BJ (cell line): ENCODE results near the gene LZTR1. TPM values are rescaled to one million over a fixed set of nuclear protein-coding genes. Genes with fewer than 3 reads are reported as not detected.
"Not testable (repeated sequence)": the region's sequence is repeated elsewhere in the genome, so short reads cannot be mapped to it uniquely, and the experiment has no call there.

Source experiments
- CTCF ChIA-PET: fragments of 350-600 bp; formaldehyde crosslinking; extraction: SDS; loops from one replicate; lab custom pipeline; 2021; ENCODE audit warnings: antibody characterized with exemption, inconsistent platforms; lab: Yijun Ruan, JAX
- POLR2A ChIA-PET: fragments of 300-600 bp; sonication (Branson Sonifier 250); formaldehyde crosslinking; extraction: SDS; loops from one replicate; lab custom pipeline; 2021; ENCODE audit warnings: antibody characterized with exemption; lab: Charles Lee
- DNase-seq: peaks from one replicate; pipeline ENCODE4 v3.0.0-alpha.2; 2011; ENCODE audit warnings: low read depth
- H3K27me3 ChIP-seq: 2 replicates; pipeline ENCODE4 v1.6.0; 2011; ENCODE audit warnings: low read length; ENCODE audit not compliant: control insufficient read depth, insufficient read depth
- H3K36me3 ChIP-seq: 2 replicates; pipeline ENCODE4 v1.5.1; 2011; ENCODE audit warnings: low read length; ENCODE audit not compliant: control insufficient read depth, insufficient read depth
- H3K4me3 ChIP-seq: 2 replicates; pipeline ENCODE4 v1.5.1; 2011; ENCODE audit warnings: low read depth, mild to moderate bottlenecking, control low read depth, low read length
- polyA minus RNA-seq: library from RNA; depleted of rRNA, polyadenylated mRNA; stranded (reverse); fragments of >200 nt; gene quantifications from 2 replicates; pipeline ENCODE4 v1.2.3, GENCODE V29; 2011; rRNA and poly(A)+ RNA removed
- polyA plus RNA-seq: library from polyadenylated mRNA; depleted of rRNA; stranded (reverse); fragments of >200 nt; gene quantifications from 2 replicates; pipeline ENCODE4 v1.2.3, GENCODE V29; 2011; rRNA removed
- TF ChIP-seq, protein P1 (sequence below): IDR thresholded peaks from 2 replicates; pipeline ENCODE4 v1.5.1; 2011; ENCODE audit warnings: low read depth, mild to moderate bottlenecking, control low read depth, inconsistent platforms, low read length, moderate library complexity; ENCODE audit not compliant: insufficient read depth

LZTR1 gene
- 30.1 and 45.9 TPM in 2 replicates for polyA plus RNA-seq
- 34.9 and 42.9 TPM in 2 replicates for polyA minus RNA-seq

DNA sequence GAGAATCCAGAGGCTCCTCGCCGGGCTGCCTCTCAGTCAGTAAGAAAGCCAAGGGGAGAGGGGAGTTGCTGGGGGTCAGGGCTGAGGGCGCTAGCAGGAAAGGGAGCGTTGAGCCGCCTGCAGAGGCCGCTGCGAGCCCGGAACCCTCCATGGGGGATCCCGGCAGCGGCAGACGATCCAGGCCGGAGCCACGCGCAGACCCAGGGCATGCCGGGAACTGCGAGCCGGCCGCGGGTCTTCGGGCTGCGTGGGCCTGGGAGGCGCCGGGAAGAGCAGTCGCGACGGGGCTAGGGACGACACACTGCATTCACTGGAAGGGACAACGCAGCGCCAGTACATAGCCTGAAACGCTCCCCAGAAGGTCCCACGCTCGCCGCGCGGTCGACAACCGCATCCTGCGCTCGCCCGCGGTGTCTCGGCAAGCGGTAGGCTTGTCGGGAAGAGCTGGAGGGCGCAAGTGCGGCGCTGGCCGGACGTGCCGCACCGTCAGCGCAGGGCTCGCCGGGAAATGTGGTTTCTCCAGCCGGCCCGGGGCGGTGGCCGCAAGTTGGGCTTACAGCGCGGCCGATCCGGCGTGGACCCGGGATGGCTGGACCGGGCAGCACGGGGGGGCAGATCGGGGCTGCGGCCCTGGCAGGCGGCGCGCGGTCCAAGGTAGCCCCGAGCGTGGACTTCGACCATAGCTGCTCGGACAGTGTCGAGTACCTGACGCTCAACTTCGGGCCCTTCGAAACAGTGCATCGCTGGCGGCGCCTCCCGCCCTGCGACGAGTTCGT is at the start of gene LZTR1:
Gene LZTR1, plus strand, starts transcription at position 511 of the 776 bp plus-strand sequence. Its CDS starts 75 bp downstream, at position 586.
- H3K27me3 ChIP-seq: no peaks in the 10 kb centered on the region; the same call in 1 of the 2 replicates
- ChIA-PET CTCF (interaction anchor here (0.6 to 2.5 kb wide), 13 partner anchors 9 to 178 kb away, joined by 3 to 8 read pairs (median 4); partner anchors contain the start of gene THAP7), POLR2A (interaction anchor here (0.5 kb wide), 1 partner anchor 56 kb away, joined by 3 read pairs; no protein-coding TSS in a partner anchor)
- DNase-seq: peak; percentile 39
- H3K36me3 ChIP-seq: peaks cover 9% of the 10 kb centered on the region; the same call in 1 of the 2 replicates
- TF ChIP-seq, protein P1, sequence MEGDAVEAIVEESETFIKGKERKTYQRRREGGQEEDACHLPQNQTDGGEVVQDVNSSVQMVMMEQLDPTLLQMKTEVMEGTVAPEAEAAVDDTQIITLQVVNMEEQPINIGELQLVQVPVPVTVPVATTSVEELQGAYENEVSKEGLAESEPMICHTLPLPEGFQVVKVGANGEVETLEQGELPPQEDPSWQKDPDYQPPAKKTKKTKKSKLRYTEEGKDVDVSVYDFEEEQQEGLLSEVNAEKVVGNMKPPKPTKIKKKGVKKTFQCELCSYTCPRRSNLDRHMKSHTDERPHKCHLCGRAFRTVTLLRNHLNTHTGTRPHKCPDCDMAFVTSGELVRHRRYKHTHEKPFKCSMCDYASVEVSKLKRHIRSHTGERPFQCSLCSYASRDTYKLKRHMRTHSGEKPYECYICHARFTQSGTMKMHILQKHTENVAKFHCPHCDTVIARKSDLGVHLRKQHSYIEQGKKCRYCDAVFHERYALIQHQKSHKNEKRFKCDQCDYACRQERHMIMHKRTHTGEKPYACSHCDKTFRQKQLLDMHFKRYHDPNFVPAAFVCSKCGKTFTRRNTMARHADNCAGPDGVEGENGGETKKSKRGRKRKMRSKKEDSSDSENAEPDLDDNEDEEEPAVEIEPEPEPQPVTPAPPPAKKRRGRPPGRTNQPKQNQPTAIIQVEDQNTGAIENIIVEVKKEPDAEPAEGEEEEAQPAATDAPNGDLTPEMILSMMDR: peak; percentile 75
- peak within 1 kb of the TSS; percentile 78 for H3K4me3 ChIP-seq

DNA sequence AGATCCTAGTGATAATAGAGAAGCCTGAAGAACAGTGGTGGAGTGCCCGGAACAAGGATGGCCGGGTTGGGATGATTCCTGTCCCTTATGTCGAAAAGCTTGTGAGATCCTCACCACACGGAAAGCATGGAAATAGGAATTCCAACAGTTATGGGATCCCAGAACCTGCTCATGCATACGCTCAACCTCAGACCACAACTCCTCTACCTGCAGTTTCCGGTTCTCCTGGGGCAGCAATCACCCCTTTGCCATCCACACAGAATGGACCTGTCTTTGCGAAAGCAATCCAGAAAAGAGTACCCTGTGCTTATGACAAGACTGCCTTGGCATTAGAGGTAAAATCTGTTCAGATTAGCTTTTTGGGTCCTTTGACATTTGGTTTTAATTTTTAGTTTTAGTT is 48.2 kb upstream of the LZTR1 start:
- Histone ChIP-seq H3K36me3 (peaks cover 5% of the 10 kb centered on the region), H3K27me3 (no peaks in the 10 kb centered on the region), H3K4me3 (no peak overlapping the region)
- TF ChIP-seq, protein P1: no peak
- CTCF ChIA-PET: interaction anchor here (0.7 kb wide), 1 partner anchor 17 kb away, joined by 3 read pairs; no protein-coding TSS in a partner anchor
- POLR2A ChIA-PET: no interaction called here
- no peak for DNase-seq

- H3K27me3 ChIP-seq, POLR2A ChIA-PET, H3K4me3 ChIP-seq, DNase-seq, H3K36me3 ChIP-seq: not testable (repeated sequence)
- CTCF ChIA-PET: interaction anchor here (1.0 to 1.6 kb wide), 2 partner anchors 10 to 18 kb away, joined by 3 to 4 read pairs; partner anchors contain the start of gene CRKL
These were observed 47.0 kb upstream of the LZTR1 start for GRCh38 chr22:20935049-20935448.

DNA sequence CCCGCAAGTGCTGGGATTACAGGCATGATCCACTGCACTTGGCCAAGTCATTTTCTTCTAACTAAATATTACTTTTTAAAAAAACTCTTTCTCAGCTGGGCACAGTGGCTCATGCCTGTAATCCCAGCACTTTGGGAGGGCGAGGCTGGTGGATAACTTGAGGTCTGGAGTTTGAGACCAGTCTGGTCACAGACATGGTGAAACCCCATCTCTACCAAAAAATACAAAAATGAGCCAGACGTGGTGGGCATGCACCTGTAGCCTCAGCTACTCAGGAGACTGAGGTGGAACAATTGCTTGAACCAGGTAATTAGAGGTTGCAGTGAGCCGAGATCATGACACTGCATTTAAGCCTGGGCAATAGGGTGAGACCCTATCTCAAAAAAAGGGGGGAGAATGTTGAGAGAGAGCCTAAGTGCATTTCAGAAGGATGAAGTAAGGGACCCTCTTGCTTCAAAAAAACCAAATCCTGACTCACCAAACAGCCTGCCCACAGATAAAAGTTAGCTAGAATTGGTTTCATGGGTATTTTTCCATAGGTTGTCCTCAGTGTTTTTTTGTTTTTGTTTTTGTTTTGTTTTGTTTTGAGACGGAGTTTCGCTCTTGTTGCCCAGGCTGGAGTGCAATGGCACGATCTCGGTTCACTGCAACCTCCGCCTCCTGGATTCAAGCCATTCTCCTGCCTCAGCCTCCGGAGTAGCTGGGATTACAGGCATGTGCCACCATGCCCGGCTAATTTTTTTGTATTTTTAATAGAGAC is 46.1 kb upstream of the LZTR1 start:
- H3K36me3 ChIP-seq, H3K27me3 ChIP-seq, POLR2A ChIA-PET, DNase-seq, H3K4me3 ChIP-seq: not testable (repeated sequence)
- CTCF ChIA-PET: interaction anchor here (1.0 to 2.1 kb wide), 3 partner anchors 10 to 22 kb away, joined by 3 to 6 read pairs (median 4); partner anchors contain the start of gene CRKL

GRCh38 chr22:20937031-20937793 is 44.9 kb upstream of the LZTR1 start:
- DNase-seq: no peak
- TF ChIP-seq, protein P1: no peak
- Histone ChIP-seq H3K27me3 (no peaks in the 10 kb centered on the region), H3K36me3 (peaks cover 8% of the 10 kb centered on the region), H3K4me3 (no peak overlapping the region)
- POLR2A ChIA-PET: interaction anchor here (0.5 to 0.6 kb wide), 2 partner anchors 10 to 14 kb away, joined by 5 to 8 read pairs; no protein-coding TSS in a partner anchor
- CTCF ChIA-PET: interaction anchor here (0.8 to 2.1 kb wide), 3 partner anchors 17 to 20 kb away, joined by 3 to 6 read pairs (median 3); partner anchors contain the start of gene CRKL
